ENCODE data around the gene SDC1. TPM values are rescaled to one million over a fixed set of nuclear protein-coding genes. Genes with fewer than 3 reads are reported as not detected.
A peak's percentile ranks its signal among the peaks of the same experiment; 100 is the strongest.

Gene SDC1
- total RNA-seq, 6 donors from 2014 or later: 74.4 to 213 (median 154) TPM

- TF ChIP-seq CTCF (IDR thresholded peaks at IDR 0.05): no peak
- peak in 1 of 2 donors; percentile 18 for TF ChIP-seq POLR2AphosphoS5 (IDR thresholded peaks at IDR 0.05)
- TF ChIP-seq POLR2A (IDR thresholded peaks at IDR 0.05): peak in 1 of 4 donors; percentile 22
- no peak for TF ChIP-seq EP300 (IDR thresholded peaks at IDR 0.05)
- H3K27ac ChIP-seq: peak overlapping the region; percentile 67 to 82 (median 75)
- H3K36me3 ChIP-seq: no peaks in the 10 kb centered on the region
- H3K9me3 ChIP-seq: no peaks in the 10 kb centered on the region
- peak in 1 of 2 donors; percentile 88 for DNase-seq
- H3K4me3 ChIP-seq: no peak overlapping the region
- H3K27me3 ChIP-seq: no peaks in the 10 kb centered on the region
- 82 to 84% methylated on average over 3 to 11 of the region's 16 CpGs for WGBS, 2 donors
- peak; percentile 37 to 58 for ATAC-seq (ENCODE audit: low FRiP score in 2 of 2)
- peaks cover 4 to 54% (median 34%) of the 10 kb centered on the region in 4 donors for H3K4me1 ChIP-seq
Measured at GRCh38 chr2:20212871-20213503, 11.9 kb downstream of the SDC1 start.

- WGBS, 2 donors: 32 to 48% methylated on average over 7 to 8 of the region's 11 CpGs
- Histone ChIP-seq H3K36me3 (no peaks in the 10 kb centered on the region), H3K4me3 (no peak overlapping the region), H3K4me1 (peaks cover 4 to 54% (median 35%) of the 10 kb centered on the region in 4 donors), H3K27me3 (no peaks in the 10 kb centered on the region), H3K27ac (peak overlapping the region; percentile 67 to 82 (median 75)), H3K9me3 (no peaks in the 10 kb centered on the region)
- ATAC-seq (ENCODE audit: low FRiP score in 2 of 2) (no peak), DNase-seq (no peak)
- no peak for TF ChIP-seq CTCF (IDR thresholded peaks at IDR 0.05)
- no peak for TF ChIP-seq POLR2A (IDR thresholded peaks at IDR 0.05)
- no peak for TF ChIP-seq POLR2AphosphoS5 (IDR thresholded peaks at IDR 0.05)
- no peak for TF ChIP-seq EP300 (IDR thresholded peaks at IDR 0.05)
Measured at GRCh38 chr2:20212459-20212870, 12.5 kb downstream of the SDC1 start.

GRCh38 chr2:20211860-20212458 is 13.0 kb downstream of the SDC1 start:
- Histone ChIP-seq H3K36me3 (no peaks in the 10 kb centered on the region), H3K4me1 (peaks cover 4 to 55% (median 37%) of the 10 kb centered on the region in 4 donors), H3K27me3 (no peaks in the 10 kb centered on the region), H3K4me3 (no peak overlapping the region), H3K9me3 (no peaks in the 10 kb centered on the region), H3K27ac (peak overlapping the region; percentile 67 to 82 (median 75))
- 60 to 95% methylated on average over 3 to 12 of the region's 14 CpGs for WGBS, 2 donors
- DNase-seq: no peak
- no peak for TF ChIP-seq POLR2AphosphoS5 (IDR thresholded peaks at IDR 0.05)
- TF ChIP-seq CTCF (IDR thresholded peaks at IDR 0.05): no peak
- no peak for TF ChIP-seq EP300 (IDR thresholded peaks at IDR 0.05)
- no peak for TF ChIP-seq POLR2A (IDR thresholded peaks at IDR 0.05)
- no peak for ATAC-seq (ENCODE audit: low FRiP score in 2 of 2)

GRCh38 chr2:20211420-20211819 is 13.5 kb downstream of the SDC1 start:
- DNase-seq: no peak
- H3K36me3 ChIP-seq: no peaks in the 10 kb centered on the region
- ATAC-seq (ENCODE audit: low FRiP score in 2 of 2): no peak
- no peak for TF ChIP-seq CTCF (IDR thresholded peaks at IDR 0.05)
- TF ChIP-seq POLR2A (IDR thresholded peaks at IDR 0.05): no peak
- no peak for TF ChIP-seq POLR2AphosphoS5 (IDR thresholded peaks at IDR 0.05)
- TF ChIP-seq EP300 (IDR thresholded peaks at IDR 0.05): no peak
- H3K27ac ChIP-seq: peak overlapping the region; percentile 42 to 82 (median 72)
- WGBS, 2 donors: 88% methylated on average over 4 to 12 of the region's 12 CpGs
- no peaks in the 10 kb centered on the region for H3K27me3 ChIP-seq
- H3K4me3 ChIP-seq: no peak overlapping the region
- H3K4me1 ChIP-seq: peaks cover 7 to 60% (median 41%) of the 10 kb centered on the region in 4 donors
- no peaks in the 10 kb centered on the region for H3K9me3 ChIP-seq

Data from upper lobe of left lung (tissue), 6 donors.